GM18951 (cell line): Measurements from ENCODE around the gene CEACAM4.
"Not testable (repeated sequence)": the region's sequence is repeated elsewhere in the genome, so short reads cannot be mapped to it uniquely, and the experiment has no call there.

ENCODE experiments used
- POLR2A ChIP-seq: IDR thresholded peaks from 4 replicates; pipeline ENCODE4 v1.6.1; 2011; ENCODE audit warnings: mild to moderate bottlenecking; ENCODE audit not compliant: insufficient read length, insufficient read depth; ENCODE audit errors: extremely low read depth
- in situ Hi-C: fragments of 300-500 bp; cut with MboI; formaldehyde crosslinking; loops from one replicate; pipeline ENCODE4 v1.12.0; 2022; ENCODE audit warnings: low sequenced_read_pairs, mixed read lengths, inconsistent platforms; ENCODE audit not compliant: unreplicated experiment

The CEACAM4 gene

GRCh38 chr19:41626877-41627276 is at the start of gene CEACAM4:
Gene CEACAM4 (minus strand): TSS chr19:41627074. CDS start chr19:41626963, 111 bp downstream.
- in situ Hi-C loops = no loop called here
- TF ChIP-seq POLR2A = no peak

GRCh38 chr19:41671486-41671885 is 44.6 kb upstream of the CEACAM4 start:
- in situ Hi-C loops = no loop called here
- TF ChIP-seq POLR2A = no peak

DNA sequence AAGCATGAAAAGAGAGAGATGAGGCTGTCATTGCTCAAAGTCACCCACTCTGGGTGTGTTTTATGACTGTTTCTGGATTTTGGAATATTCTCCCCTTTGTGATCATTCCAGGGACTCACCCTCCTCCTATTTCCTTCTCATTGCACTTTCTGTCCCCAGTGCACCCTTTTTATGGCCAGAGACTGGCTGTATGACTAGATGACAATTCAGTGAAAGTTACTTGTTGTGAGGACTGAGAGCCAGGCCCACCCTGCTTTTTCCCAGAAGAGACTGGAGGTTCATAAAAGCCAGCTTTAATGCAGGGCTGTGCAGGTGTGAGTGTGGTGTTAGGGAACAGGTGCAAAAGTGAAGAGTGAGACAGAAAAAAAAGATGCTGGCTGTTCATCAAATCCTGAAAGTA is 43.9 kb upstream of the CEACAM4 start:
- TF ChIP-seq POLR2A = no peak
- in situ Hi-C loops = no loop called here

DNA sequence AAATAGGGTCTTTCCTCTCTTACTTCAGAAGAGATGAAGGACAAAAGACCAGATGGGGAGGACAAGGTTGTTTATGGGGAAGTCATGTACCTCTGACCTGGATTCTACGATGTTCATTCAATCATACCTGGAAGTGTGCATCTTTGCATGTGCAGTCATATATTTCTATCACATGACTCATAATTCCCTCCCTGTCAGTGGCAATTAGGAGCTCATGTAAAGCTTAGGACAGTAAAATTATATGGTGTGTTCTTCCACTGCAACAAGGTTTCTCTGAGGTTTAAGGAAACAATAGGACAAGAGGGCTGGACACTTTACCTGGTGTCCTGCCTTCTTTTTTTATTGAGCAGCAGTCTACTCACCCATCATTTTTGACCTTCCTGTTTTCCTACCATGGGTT is 41.4 kb upstream of the CEACAM4 start:
- TF ChIP-seq POLR2A = no peak
- in situ Hi-C loops = no loop called here

- TF ChIP-seq POLR2A = no peak
Measured at GRCh38 chr19:41666075-41666474, 39.2 kb upstream of the CEACAM4 start.

DNA sequence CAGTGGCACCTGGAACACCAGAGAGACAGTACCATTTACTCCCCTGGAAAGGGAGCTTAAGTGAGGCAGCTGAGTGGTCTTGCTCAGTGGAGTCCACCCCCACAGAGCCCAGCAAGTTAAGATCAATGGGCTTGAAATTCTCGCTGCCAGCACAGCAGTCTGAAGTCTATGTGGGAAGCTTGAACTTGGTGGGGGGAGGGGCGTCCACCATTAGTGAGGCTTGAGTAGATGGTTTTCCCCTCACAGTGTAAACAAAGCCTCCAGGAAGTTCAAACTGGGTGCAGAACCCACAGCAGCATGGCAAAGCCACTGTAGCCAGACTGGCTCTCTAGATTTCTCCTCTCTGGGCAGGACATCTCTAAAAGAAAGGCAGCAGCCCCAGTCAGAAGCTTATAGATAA is 30.3 kb upstream of the CEACAM4 start:
- no peak for TF ChIP-seq POLR2A
- in situ Hi-C loops = no loop called here

More at GRCh38 chr19:41666075-41666474, 39.2 kb upstream of the CEACAM4 start:
- in situ Hi-C loops = no loop called here

DNA sequence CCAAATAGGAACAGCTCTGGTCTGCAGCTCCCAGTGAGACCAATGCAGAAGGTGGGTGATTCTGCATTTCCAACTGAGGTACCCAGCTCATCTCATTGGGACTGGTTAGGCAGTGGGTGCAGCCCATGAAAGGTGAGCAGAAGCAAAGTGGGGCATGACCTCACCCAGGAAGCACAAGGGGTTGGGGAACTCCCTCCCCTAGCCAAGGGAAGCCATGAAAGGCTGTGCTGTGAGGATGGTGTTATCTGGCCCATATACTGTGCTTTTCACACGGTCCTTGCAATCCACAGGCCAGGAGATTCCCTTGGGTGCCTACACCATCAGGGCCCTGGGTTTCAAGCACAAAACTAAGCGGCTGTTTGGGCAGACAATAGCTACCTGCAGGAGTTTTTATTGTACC is 29.9 kb upstream of the CEACAM4 start:
- in situ Hi-C loops = not testable (repeated sequence)

DNA sequence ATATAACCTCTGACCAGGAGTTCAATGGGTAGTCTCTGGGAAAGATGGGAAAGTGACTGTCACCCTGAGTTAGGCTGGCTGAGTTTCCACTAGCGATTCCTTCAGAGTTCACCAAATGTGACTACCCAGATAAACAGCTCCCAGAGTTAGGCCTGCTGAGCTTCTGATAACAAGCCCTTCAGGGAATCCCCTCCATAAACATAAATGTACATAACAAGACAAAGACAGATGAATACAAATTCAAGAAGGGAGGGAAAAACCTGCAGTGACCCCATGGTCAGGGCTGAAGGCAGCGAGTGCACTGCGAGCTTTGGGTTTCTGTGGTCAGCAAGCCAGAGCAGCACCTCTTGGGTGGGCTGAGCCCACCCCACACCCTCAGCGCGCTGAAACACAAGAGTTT is 25.4 kb upstream of the CEACAM4 start:
- TF ChIP-seq POLR2A = no peak
- in situ Hi-C loops = no loop called here

DNA sequence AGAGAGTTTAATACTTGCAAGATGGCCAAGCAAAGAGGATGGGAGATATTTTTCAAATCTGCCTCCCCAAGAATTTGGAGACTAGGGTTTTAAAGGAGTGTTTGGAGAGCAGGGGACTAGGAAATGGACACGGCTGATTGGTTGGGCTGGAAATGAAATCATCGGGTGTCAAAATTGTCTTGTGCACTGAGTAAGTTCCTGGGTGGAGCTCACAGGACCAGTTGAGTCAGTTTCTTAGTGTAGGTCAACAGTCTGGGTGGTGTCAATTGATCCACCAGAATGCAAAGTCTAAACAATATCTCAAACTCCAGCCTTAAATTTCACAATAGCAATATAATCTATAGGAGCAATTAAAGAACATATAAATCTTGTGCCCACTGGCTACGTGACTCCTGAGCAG is 23.0 kb upstream of the CEACAM4 start:
- in situ Hi-C loops = no loop called here
- TF ChIP-seq POLR2A = no peak

DNA sequence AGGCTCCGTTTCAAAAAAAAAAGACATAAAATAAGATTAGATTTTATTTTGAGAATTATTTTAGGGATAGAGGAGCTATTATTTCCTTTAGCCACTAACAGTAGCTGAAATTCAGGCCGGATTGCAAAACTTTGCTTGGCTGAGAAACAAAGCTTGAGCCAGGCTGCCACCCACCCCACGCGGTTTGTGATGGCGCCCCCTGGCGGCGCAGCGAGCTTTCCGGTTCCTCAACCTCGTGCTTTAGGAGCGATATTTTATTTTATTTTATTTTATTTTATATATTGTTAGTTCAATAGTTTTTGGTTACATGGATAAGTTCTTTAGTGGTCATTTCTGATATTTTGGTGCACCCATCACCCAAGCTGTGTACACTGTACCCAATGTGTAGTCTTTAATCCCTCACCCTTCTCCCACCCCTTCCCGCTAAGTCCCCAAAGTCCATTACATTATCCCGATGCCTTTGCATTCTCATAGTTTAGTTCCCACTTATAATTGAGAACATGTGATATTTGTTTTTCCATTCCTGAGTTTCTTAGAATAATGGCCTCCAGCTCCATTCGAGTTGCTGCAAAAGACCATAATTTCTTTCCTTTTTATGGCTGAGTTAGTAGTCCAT is 19.8 kb upstream of the CEACAM4 start:
- TF ChIP-seq POLR2A = no peak
- in situ Hi-C loops = no loop called here

DNA sequence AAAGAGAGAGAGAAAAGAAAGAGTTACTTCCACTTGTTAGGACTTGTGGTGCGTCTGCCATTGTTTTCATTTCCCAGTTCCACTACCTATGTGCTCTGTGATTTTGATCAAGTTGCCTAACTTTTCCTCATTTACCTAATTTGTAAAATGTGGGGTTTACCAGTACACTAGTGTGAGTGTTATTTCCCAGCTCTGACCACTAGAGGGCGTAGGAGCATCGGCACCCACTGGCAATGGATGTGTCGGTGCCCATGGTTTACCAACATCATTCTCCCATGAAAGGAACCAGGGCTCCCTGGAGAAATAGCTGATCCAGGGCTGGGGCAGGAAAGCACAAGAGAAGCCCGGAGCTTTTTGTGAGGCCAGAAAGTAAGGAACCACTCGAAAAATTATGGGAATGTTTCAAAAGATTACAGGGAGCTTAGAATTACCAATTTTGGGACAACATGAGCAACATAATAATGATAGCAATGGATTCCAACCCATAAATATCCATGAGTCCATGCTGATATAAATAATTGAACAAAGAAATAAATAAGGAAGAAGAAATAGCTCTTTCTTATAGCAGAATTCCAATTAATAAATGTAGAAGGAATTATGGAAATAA is 15.1 kb upstream of the CEACAM4 start:
- in situ Hi-C loops = no loop called here
- no peak for TF ChIP-seq POLR2A

- in situ Hi-C loops = no loop called here
- TF ChIP-seq POLR2A = no peak
Measured at GRCh38 chr19:41638641-41639081, 11.8 kb upstream of the CEACAM4 start.

DNA sequence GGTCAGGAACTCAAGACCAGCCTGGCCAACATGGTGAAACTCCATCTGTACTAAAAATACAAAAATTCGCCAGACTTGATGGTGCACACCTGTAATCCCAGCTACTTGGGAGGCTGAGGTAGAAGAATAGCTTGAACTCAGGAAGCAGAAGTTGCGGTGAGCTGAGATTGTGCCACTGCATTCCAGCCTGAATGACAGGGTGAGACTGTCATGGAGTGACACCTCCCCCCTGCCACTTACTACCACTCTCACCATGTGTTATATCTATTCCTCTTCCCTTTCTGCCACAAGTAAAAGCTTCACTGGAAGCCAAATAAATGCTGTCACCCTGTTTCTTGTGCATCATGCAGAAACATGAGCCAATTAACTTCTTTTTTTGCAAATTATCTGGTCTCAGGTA is 10.6 kb upstream of the CEACAM4 start:
- TF ChIP-seq POLR2A = no peak
- in situ Hi-C loops = no loop called here

GRCh38 chr19:41627966-41628675 is 1.2 kb upstream of the CEACAM4 start:
- in situ Hi-C loops = no loop called here
- TF ChIP-seq POLR2A = no peak
